ENCODE results near the gene RLN3. TPM values are rescaled to one million over a fixed set of nuclear protein-coding genes. Genes with fewer than 3 reads are reported as not detected.

Gene RLN3
- total and polyA plus RNA-seq, 9 of the 15 experiments (the other 6 are each of a cell fraction or from before 2014, with no cell fraction given) = 0.31 to 1.2 (median 0.71) TPM; not detected in 6

GRCh38 chr19:14061751-14062557 lies 34.0 kb downstream of the RLN3 start, which contains the start of gene PALM3:
Gene PALM3 (minus strand): TSS chr19:14062076. CDS start chr19:14061980, 96 bp downstream.
- WGBS (ENCODE audit: insufficient coverage, low coverage, missing lambda C conversion rate) = 72% methylated on average over 18 of the region's 19 CpGs
- Histone ChIP-seq H3K4me2 (ENCODE audit: insufficient read depth, low read length) (peak within 1 kb of the TSS; percentile 52), H3K9me1 (ENCODE audit: control insufficient read depth, insufficient read depth, low read length) (no peaks in the 10 kb centered on the region), H3K27ac (ENCODE audit: extremely low read depth, low read depth, low read length) (peak within 1 kb of the TSS; percentile 65; the same call in 2 of the 3 replicates), H3K79me2 (ENCODE audit: control insufficient read depth, insufficient read depth, low read length) (no peaks in the 10 kb centered on the region), H3K4me3 (no peak within 1 kb of the TSS), H3K36me3 (ENCODE audit: control insufficient read depth, insufficient read depth, low read length) (no peaks in the 10 kb centered on the region), H4K20me1 (replicated peaks; ENCODE audit: control insufficient read depth, insufficient read depth, low read length) (no peaks in the 10 kb centered on the region), H3K9me3 (replicated peaks; ENCODE audit: control insufficient read depth, insufficient read depth, low read depth, low read length) (no peaks in the 10 kb centered on the region), H3K4me1 (replicated peaks in 1 of 2; ENCODE audit: control insufficient read depth in 2 of 2, insufficient read depth in 2 of 2, low read length in 2 of 2) (peaks cover 36 to 43% of the 10 kb centered on the region in 2 experiments), H3K9ac (ENCODE audit: insufficient read depth in 1 of 2, low read depth in 2 of 2, low read length in 2 of 2) (peak within 1 kb of the TSS; percentile 27 to 49; a peak in 3 of 4 replicates), H2AFZ (ENCODE audit: low read depth, low read length) (peak within 1 kb of the TSS; percentile 95), H3K27me3 (ENCODE audit: control insufficient read depth in 2 of 2, insufficient read depth in 2 of 2, low read length in 2 of 2) (no peaks in the 10 kb centered on the region)
- intact Hi-C loops (cut with micrococcal nuclease) = no loop called here
- FAIRE-seq = no peak
- ChIA-PET POLR2A (interaction anchor here (1.1 to 1.2 kb wide), 2 partner anchors 8 to 155 kb away, joined by 3 to 5 read pairs; no protein-coding TSS in a partner anchor), CTCF (ENCODE audit: low intra/inter-chr PET ratio) (no interaction called here)
- no TSS peak for BruUV-seq (replicated peaks)
- TF ChIP-seq, protein P1, sequence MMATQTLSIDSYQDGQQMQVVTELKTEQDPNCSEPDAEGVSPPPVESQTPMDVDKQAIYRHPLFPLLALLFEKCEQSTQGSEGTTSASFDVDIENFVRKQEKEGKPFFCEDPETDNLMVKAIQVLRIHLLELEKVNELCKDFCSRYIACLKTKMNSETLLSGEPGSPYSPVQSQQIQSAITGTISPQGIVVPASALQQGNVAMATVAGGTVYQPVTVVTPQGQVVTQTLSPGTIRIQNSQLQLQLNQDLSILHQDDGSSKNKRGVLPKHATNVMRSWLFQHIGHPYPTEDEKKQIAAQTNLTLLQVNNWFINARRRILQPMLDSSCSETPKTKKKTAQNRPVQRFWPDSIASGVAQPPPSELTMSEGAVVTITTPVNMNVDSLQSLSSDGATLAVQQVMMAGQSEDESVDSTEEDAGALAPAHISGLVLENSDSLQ (IDR thresholded peaks at IDR 0.05) = no peak
- TF ChIP-seq ZBTB7A (IDR thresholded peaks at IDR 0.05; ENCODE audit: borderline replicate concordance, control insufficient read depth, low read depth, low read length) (0 out of 2 replicates have a peak, but pooled peaks have one; percentile 33), ZNF121 (CRISPR knock-in tag; conservative IDR thresholded peaks at IDR 0.05) (peak; percentile 76), RBM25 (IDR thresholded peaks at IDR 0.05; ENCODE audit: low read depth, low read length, severe bottlenecking) (peak; percentile 52), U2AF2 (optimal IDR thresholded peaks at IDR 0.05; ENCODE audit: low read depth, low read length) (no peak), ZNF407 (IDR thresholded peaks at IDR 0.05; ENCODE audit: low read depth) (no peak)
- TF ChIP-seq, protein P2, sequence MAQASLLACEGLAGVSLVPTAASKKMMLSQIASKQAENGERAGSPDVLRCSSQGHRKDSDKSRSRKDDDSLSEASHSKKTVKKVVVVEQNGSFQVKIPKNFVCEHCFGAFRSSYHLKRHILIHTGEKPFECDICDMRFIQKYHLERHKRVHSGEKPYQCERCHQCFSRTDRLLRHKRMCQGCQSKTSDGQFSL (CRISPR knock-in tag; IDR thresholded peaks at IDR 0.05) = no peak
- TF ChIP-seq, protein P2 (tag; IDR thresholded peaks at IDR 0.05) = 0 out of 4 replicates have a peak, but pooled peaks of 1 of the 2 experiments have one; percentile 12
- in situ Hi-C loops (cut with MboI) = loop anchor here (25.0 kb wide), 1 partner anchor 475 kb away; no protein-coding TSS in a partner anchor
- peak in 2 of 4 experiments; percentile 4 to 5 for DNase-seq (ENCODE audit: extremely low read depth in 1 of 4, low spot score in 3 of 4)
- no peak for ATAC-seq

Data from K562 (cell line).